Esophagus squamous epithelium (tissue), 5 donors: ENCODE data around the gene DCTD. TPM values are rescaled to one million over a fixed set of nuclear protein-coding genes. Genes with fewer than 3 reads are reported as not detected.

ENCODE experiments used
- DNase-seq: peaks from one replicate; lab custom pipeline; 2025; lab: John Stamatoyannopoulos, UW
- H3K27ac ChIP-seq, 4 donors: fragments of 200-600 bp; sonication (generic); one replicate each; pipeline ENCODE4 v1.5.1; 2016 to 2019; ENCODE audit warnings: mild to moderate bottlenecking in 1 of 4
- H3K27me3 ChIP-seq, 4 donors: fragments of 200-600 bp; sonication (generic); 1 replicate in 3 of 4; 2 replicates in 1 of 4; pipeline versions ENCODE4 v1.5.1 to v1.6.0; 2017 to 2021; ENCODE audit warnings: antibody characterized with exemption in 1 of 4
- H3K36me3 ChIP-seq, 3 donors: fragments of 200-600 bp; sonication (generic); one replicate each; pipeline ENCODE4 v1.5.1; 2016 to 2019
- H3K4me1 ChIP-seq, 3 donors: fragments of 200-600 bp; sonication (generic); one replicate each; pipeline ENCODE4 v1.5.1; 2017 to 2019
- H3K4me3 ChIP-seq, 4 donors: fragments of 200-600 bp; sonication (generic); 1 replicate in 3 of 4; 2 replicates in 1 of 4; pipeline ENCODE4 v1.5.1; 2016 to 2019; ENCODE audit warnings: mild to moderate bottlenecking in 2 of 4, moderate library complexity in 1 of 4
- H3K9me3 ChIP-seq, 3 donors: fragments of 200-600 bp; sonication (generic); one replicate each; pipeline ENCODE4 v1.5.1; 2016 to 2019
- POLR2A ChIP-seq, 4 donors: fragments of 450-650 bp; IDR thresholded peaks; one replicate each; pipeline ENCODE4 v1.6.1; 2017; ENCODE audit warnings: antibody characterized with exemption in 4 of 4, mild to moderate bottlenecking in 4 of 4, moderate library complexity in 3 of 4
- WGBS, 2 donors: methylation state at CpG; one replicate each; pipeline ENCODE4 v1.1.5; 2018; 5-methylcytosine and 5-hydroxymethylcytosine counted together
- intact Hi-C: fragments of 100-400 bp; cut with DNase I; formaldehyde crosslinking; loops from one replicate; pipeline ENCODE4 v1.15.0; 2022
- total RNA-seq, 4 donors: library from RNA; depleted of rRNA; stranded (reverse); fragments of >200 nt; gene quantifications; one replicate each; pipeline ENCODE4 v1.1.0, GENCODE V29; 2016
- TF ChIP-seq, protein P1 (sequence below), 6 experiments: fragments of 450-650 bp in 4 of 6; fragments of 200-600 bp in 2 of 6; sonication (generic) in 2 of 6; IDR thresholded peaks; one replicate each; pipeline ENCODE4 v1.5.1; 2016 to 2019; ENCODE audit warnings: antibody characterized with exemption in 6 of 6, mild to moderate bottlenecking in 4 of 6, moderate library complexity in 4 of 6
- donor health status: DM: yes; HTN: yes; CAD: no.

Gene DCTD
- total RNA-seq, 4 donors from 2014 or later: 43.6 to 72.9 (median 57.2) TPM

DNA sequence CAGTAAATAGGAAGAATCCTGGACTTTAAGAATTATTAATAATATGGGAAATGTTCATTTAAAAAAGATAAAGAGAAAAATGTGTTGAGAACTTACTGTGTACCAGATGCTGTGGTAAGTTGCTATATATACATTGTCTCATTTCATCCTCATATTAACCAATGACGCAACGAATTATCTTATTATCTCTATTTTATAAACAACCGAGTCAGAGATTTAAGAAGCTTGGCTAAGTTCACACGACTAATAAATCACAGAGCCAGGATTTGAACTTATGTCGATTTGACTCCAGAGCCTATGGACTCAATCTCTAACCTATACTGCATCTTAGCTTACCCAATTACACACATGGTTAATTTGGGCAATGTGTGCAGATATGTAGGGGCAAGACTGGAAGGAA, 15.5 kb upstream of the DCTD start:
- H3K36me3 ChIP-seq: no peaks in the 10 kb centered on the region
- intact Hi-C loops: no loop called here
- no peak overlapping the region for H3K4me3 ChIP-seq
- no peak overlapping the region for H3K27ac ChIP-seq
- 67 to 78% methylated on average over 5 of the region's 5 CpGs for WGBS, 2 donors
- TF ChIP-seq, protein P1, sequence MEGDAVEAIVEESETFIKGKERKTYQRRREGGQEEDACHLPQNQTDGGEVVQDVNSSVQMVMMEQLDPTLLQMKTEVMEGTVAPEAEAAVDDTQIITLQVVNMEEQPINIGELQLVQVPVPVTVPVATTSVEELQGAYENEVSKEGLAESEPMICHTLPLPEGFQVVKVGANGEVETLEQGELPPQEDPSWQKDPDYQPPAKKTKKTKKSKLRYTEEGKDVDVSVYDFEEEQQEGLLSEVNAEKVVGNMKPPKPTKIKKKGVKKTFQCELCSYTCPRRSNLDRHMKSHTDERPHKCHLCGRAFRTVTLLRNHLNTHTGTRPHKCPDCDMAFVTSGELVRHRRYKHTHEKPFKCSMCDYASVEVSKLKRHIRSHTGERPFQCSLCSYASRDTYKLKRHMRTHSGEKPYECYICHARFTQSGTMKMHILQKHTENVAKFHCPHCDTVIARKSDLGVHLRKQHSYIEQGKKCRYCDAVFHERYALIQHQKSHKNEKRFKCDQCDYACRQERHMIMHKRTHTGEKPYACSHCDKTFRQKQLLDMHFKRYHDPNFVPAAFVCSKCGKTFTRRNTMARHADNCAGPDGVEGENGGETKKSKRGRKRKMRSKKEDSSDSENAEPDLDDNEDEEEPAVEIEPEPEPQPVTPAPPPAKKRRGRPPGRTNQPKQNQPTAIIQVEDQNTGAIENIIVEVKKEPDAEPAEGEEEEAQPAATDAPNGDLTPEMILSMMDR (IDR thresholded peaks at IDR 0.05): no peak
- no peaks in the 10 kb centered on the region for H3K4me1 ChIP-seq
- DNase-seq: no peak
- H3K9me3 ChIP-seq: no peaks in the 10 kb centered on the region
- H3K27me3 ChIP-seq: peaks cover 0 to 4% (median 0%) of the 10 kb centered on the region in 4 donors

DNA sequence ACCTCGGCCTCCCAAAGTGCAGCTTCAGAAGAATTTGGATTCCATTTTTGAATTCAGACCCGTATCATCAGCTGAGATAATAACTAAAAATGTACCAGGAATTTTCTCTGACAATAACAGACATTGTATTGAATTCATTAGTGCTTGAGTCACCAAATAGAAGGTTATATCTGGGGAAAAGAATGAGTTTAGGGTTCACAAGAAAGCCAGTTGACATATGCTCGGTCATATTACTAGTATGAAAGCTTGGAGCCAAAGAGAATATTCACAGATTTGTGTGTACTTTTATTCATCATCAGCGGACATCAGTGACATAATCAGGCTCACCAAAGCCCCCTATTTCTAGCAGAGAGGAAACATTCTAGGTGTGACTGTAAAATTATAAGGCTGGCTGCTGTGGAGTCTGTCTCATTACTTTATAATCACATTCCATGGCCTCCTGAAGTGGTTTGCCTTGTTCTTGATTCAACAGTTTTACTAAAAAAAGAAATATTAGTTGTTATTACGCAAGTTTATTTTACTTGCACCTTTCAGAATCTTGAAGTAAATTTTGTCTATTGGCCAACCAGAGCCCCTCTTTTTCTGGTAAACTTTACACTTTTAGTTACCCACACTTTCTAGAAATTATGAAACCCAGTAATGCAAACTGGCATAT, 14.6 kb upstream of the DCTD start:
- Histone ChIP-seq H3K27me3 (peaks cover 0 to 4% (median 0%) of the 10 kb centered on the region in 4 donors), H3K4me1 (no peaks in the 10 kb centered on the region), H3K27ac (no peak overlapping the region), H3K4me3 (no peak overlapping the region), H3K9me3 (no peaks in the 10 kb centered on the region), H3K36me3 (no peaks in the 10 kb centered on the region)
- intact Hi-C loops: no loop called here
- TF ChIP-seq POLR2A (IDR thresholded peaks at IDR 0.05): no peak
- TF ChIP-seq, protein P1 (IDR thresholded peaks at IDR 0.05): no peak
- no peak for DNase-seq
- WGBS, 2 donors: 72 to 82% methylated on average over 5 of the region's 5 CpGs

DNA sequence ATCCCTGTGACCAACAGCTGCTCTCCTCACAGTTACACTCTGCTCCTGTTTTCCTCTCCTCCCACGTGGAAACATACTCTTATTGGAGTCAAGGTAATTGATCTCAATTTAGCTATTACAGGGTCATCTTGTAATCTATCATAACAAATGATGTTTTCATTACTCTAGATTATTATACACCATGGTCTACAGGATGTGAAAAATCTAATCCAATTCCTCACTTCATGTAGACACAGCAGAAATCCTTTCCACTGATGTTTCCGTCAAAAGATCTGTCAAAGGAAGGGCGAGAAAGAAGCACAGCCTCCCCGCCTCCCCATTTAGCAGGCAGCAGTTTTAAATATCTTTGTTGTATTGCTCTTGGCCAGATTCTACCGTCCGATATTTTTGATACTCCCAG, 13.7 kb upstream of the DCTD start:
- H3K4me3 ChIP-seq: no peak overlapping the region
- H3K27me3 ChIP-seq: peaks cover 0 to 4% (median 0%) of the 10 kb centered on the region in 4 donors
- no peaks in the 10 kb centered on the region for H3K36me3 ChIP-seq
- TF ChIP-seq POLR2A (IDR thresholded peaks at IDR 0.05): no peak
- TF ChIP-seq, protein P1 (IDR thresholded peaks at IDR 0.05): no peak
- H3K27ac ChIP-seq: no peak overlapping the region
- no peaks in the 10 kb centered on the region for H3K9me3 ChIP-seq
- H3K4me1 ChIP-seq: no peaks in the 10 kb centered on the region
- WGBS, 2 donors: 73 to 82% methylated on average over 6 of the region's 6 CpGs
- no peak for DNase-seq
- intact Hi-C loops: no loop called here

DNA sequence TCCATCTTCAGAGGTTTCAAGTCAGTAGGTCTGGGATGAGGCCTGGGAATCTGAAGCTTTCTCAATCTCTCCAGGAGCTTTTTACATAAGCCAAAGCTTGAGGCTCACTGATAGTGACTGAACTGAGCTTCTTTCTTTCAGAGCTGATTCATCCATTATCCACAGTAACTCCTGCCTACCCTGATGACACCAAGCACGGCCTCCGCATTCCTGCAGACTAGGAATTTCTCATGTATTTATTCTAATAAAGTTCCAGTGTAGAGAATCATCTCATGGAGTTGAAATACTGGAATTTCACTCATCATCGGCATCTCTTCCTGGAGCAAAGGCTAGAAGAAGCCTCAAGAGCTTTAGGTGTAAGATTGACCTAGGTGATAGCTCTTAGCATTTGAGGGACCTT, 12.1 kb upstream of the DCTD start:
- Histone ChIP-seq H3K4me3 (no peak overlapping the region), H3K27me3 (peaks cover 0 to 4% (median 0%) of the 10 kb centered on the region in 4 donors), H3K36me3 (no peaks in the 10 kb centered on the region), H3K4me1 (no peaks in the 10 kb centered on the region), H3K9me3 (no peaks in the 10 kb centered on the region), H3K27ac (no peak overlapping the region)
- TF ChIP-seq, protein P1 (IDR thresholded peaks at IDR 0.05): no peak
- no peak for TF ChIP-seq POLR2A (IDR thresholded peaks at IDR 0.05)
- DNase-seq: no peak
- intact Hi-C loops: no loop called here
- 80 to 84% methylated on average over 3 of the region's 3 CpGs for WGBS, 2 donors

DNA sequence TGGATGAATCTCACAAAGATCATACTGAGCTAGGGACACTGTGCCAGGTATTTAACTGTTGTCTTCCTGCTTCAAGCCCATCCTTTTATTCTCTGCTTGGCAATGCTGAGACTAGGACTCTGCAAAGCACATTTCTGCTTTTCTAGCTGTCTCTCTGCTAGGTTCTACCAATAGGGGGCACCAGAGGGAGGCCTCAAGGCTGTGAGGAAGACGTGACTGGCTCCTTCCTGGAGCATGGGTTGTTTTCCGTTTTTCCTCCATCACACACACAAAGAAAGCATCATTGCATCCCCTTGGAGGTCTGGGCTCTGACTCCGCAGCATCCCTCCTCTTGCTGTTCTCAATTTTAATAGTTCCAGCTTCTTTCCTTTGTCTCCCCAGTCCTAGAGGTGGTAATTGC, 10.9 kb upstream of the DCTD start:
- H3K9me3 ChIP-seq: no peaks in the 10 kb centered on the region
- no peak overlapping the region for H3K27ac ChIP-seq
- WGBS, 2 donors: 70 to 71% methylated on average over 3 of the region's 3 CpGs
- H3K36me3 ChIP-seq: no peaks in the 10 kb centered on the region
- no peak overlapping the region for H3K4me3 ChIP-seq
- intact Hi-C loops: no loop called here
- H3K4me1 ChIP-seq: no peaks in the 10 kb centered on the region
- no peaks in the 10 kb centered on the region for H3K27me3 ChIP-seq
- TF ChIP-seq POLR2A (IDR thresholded peaks at IDR 0.05): no peak
- TF ChIP-seq, protein P1 (IDR thresholded peaks at IDR 0.05): peak in 1 of 6 experiments; percentile 25
- DNase-seq: no peak
